Nephron (organoid): ENCODE results near the gene USP54.

Experiments
- H3K27ac Mint-ChIP-seq, 3 experiments: 2 replicates each; pipeline ENCODE4 v1.8.0; 2020; ENCODE audit warnings: mixed read lengths in 3 of 3, mild to moderate bottlenecking in 2 of 3, moderate library complexity in 1 of 3
- H3K27me3 Mint-ChIP-seq: 2 replicates; pipeline ENCODE4 v1.8.0; 2021; ENCODE audit warnings: low read depth, mild to moderate bottlenecking, moderate library complexity, mixed read lengths
- H3K36me3 Mint-ChIP-seq: 2 replicates; pipeline ENCODE4 v1.8.0; 2020; ENCODE audit warnings: low read depth, mixed read lengths
- H3K4me1 Mint-ChIP-seq: 2 replicates; pipeline ENCODE4 v1.8.0; 2020; ENCODE audit warnings: mixed read lengths
- H3K4me3 Mint-ChIP-seq, 3 experiments: 2 replicates each; pipeline ENCODE4 v1.8.0; 2020; ENCODE audit warnings: mild to moderate bottlenecking in 3 of 3, mixed read lengths in 3 of 3, moderate library complexity in 2 of 3
- H3K9me3 Mint-ChIP-seq: 2 replicates; pipeline ENCODE4 v1.8.0; 2020; ENCODE audit warnings: mixed read lengths
- CTCF ChIP-seq, 3 experiments: fragments of 200-600 bp; sonication (generic); IDR thresholded peaks; one replicate each; pipeline ENCODE4 v1.5.0; 2021; ENCODE audit warnings: antibody characterized with exemption in 3 of 3; ENCODE audit not compliant: unreplicated experiment in 3 of 3

The USP54 gene

GRCh38 chr10:73522263-73522662, 68.9 kb downstream of the USP54 start:
- no peak for TF ChIP-seq CTCF (IDR thresholded peaks at IDR 0.05; ENCODE audit: unreplicated experiment in 3 of 3)
- H3K27me3 Mint-ChIP-seq, result no peaks in the 10 kb centered on the region
- peaks cover 54% of the 10 kb centered on the region for H3K36me3 Mint-ChIP-seq
- H3K4me1 Mint-ChIP-seq, result no peaks in the 10 kb centered on the region
- H3K4me3 Mint-ChIP-seq, result no peak overlapping the region
- H3K27ac Mint-ChIP-seq, result no peak overlapping the region
- no peaks in the 10 kb centered on the region for H3K9me3 Mint-ChIP-seq

GRCh38 chr10:73519336-73519735, 71.8 kb downstream of the USP54 start:
- no peak for TF ChIP-seq CTCF (IDR thresholded peaks at IDR 0.05; ENCODE audit: unreplicated experiment in 3 of 3)
- Mint-ChIP-seq H3K36me3 (peaks cover 55% of the 10 kb centered on the region), H3K9me3 (no peaks in the 10 kb centered on the region), H3K4me1 (no peaks in the 10 kb centered on the region), H3K27me3 (no peaks in the 10 kb centered on the region), H3K4me3 (no peak overlapping the region), H3K27ac (no peak overlapping the region)

- no peaks in the 10 kb centered on the region for H3K27me3 Mint-ChIP-seq
- H3K9me3 Mint-ChIP-seq, result no peaks in the 10 kb centered on the region
- H3K4me3 Mint-ChIP-seq, result no peak overlapping the region
- peaks cover 42% of the 10 kb centered on the region for H3K36me3 Mint-ChIP-seq
- no peaks in the 10 kb centered on the region for H3K4me1 Mint-ChIP-seq
- no peak for TF ChIP-seq CTCF (IDR thresholded peaks at IDR 0.05; ENCODE audit: unreplicated experiment in 3 of 3)
- H3K27ac Mint-ChIP-seq, result no peak overlapping the region
These were observed 73.8 kb downstream of the USP54 start for GRCh38 chr10:73517166-73517888.

- no peaks in the 10 kb centered on the region for H3K9me3 Mint-ChIP-seq
- H3K36me3 Mint-ChIP-seq, result peaks cover 20% of the 10 kb centered on the region
- TF ChIP-seq CTCF (IDR thresholded peaks at IDR 0.05; ENCODE audit: unreplicated experiment in 3 of 3), result no peak
- no peak overlapping the region for H3K27ac Mint-ChIP-seq
- no peak overlapping the region for H3K4me3 Mint-ChIP-seq
- no peaks in the 10 kb centered on the region for H3K27me3 Mint-ChIP-seq
- no peaks in the 10 kb centered on the region for H3K4me1 Mint-ChIP-seq
These were observed 78.9 kb downstream of the USP54 start for GRCh38 chr10:73512207-73512743.

- Mint-ChIP-seq H3K4me3 (no peak overlapping the region), H3K27ac (no peak overlapping the region), H3K9me3 (no peaks in the 10 kb centered on the region), H3K27me3 (no peaks in the 10 kb centered on the region), H3K4me1 (no peaks in the 10 kb centered on the region), H3K36me3 (peaks cover 13% of the 10 kb centered on the region)
- TF ChIP-seq CTCF (IDR thresholded peaks at IDR 0.05; ENCODE audit: unreplicated experiment in 3 of 3), result no peak
These were observed 81.4 kb downstream of the USP54 start for GRCh38 chr10:73509695-73510094.

GRCh38 chr10:73506491-73506890, 84.7 kb downstream of the USP54 start:
- Mint-ChIP-seq H3K36me3 (peaks cover 24% of the 10 kb centered on the region), H3K9me3 (no peaks in the 10 kb centered on the region), H3K4me3 (no peak overlapping the region), H3K4me1 (no peaks in the 10 kb centered on the region), H3K27me3 (no peaks in the 10 kb centered on the region), H3K27ac (no peak overlapping the region)
- no peak for TF ChIP-seq CTCF (IDR thresholded peaks at IDR 0.05; ENCODE audit: unreplicated experiment in 3 of 3)
